ENCODE measurements around the gene TTC39C.

TTC39C gene

DNA sequence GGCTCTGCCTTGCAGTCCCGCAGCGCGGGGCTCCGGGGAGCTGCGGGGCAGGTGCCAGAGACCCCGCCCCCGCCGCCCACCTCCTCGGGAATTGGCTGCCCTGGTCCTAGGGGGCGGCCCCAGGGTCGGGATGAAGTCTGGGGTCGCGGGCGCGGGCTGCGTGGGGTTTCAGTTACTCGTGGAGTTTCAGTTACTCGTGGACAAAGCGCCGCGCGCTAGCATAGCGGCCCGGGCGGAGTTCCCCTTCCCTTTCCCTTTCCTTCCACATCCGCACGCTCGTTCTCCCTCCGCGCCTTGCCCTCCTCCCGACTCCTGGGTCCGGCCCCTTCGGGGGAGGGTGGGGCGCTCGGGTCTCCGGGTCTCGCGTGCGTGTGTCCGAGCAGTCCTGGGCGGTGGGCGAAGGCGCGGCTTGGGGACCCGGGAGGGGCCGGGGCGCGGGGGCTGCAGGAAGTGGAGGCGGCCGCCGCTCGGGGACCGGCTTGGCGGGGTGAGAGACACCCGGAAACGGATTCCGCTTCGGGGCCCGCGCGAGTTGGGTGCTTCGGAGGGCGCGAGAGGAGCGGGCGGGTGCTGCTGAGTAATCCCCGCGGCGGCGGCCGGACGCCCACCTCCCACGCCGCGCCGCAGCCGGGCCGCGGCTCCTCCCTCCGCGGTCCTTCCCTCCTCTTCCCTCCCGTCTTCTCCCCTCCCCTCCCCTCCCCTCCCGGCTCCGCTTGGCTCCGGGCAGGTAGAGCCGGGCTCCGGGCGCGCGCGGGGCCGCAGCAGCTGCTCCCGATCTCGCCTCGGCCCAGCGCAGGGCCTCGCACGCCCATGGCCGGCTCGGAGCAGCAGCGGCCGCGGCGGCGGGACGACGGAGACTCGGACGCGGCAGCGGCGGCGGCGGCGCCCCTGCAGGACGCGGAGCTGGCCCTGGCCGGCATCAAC, at the start of gene TTC39C:
TTC39C (plus strand) TSS at position 693 of the 924 bp plus-strand sequence; CDS start at position 811, 118 bp downstream.
- DNase-seq (ENCODE audit: low spot score): no peak

GRCh38 chr18:23966909-23967308, 47.6 kb upstream of the TTC39C start:
- DNase-seq (ENCODE audit: low spot score): no peak

DNA sequence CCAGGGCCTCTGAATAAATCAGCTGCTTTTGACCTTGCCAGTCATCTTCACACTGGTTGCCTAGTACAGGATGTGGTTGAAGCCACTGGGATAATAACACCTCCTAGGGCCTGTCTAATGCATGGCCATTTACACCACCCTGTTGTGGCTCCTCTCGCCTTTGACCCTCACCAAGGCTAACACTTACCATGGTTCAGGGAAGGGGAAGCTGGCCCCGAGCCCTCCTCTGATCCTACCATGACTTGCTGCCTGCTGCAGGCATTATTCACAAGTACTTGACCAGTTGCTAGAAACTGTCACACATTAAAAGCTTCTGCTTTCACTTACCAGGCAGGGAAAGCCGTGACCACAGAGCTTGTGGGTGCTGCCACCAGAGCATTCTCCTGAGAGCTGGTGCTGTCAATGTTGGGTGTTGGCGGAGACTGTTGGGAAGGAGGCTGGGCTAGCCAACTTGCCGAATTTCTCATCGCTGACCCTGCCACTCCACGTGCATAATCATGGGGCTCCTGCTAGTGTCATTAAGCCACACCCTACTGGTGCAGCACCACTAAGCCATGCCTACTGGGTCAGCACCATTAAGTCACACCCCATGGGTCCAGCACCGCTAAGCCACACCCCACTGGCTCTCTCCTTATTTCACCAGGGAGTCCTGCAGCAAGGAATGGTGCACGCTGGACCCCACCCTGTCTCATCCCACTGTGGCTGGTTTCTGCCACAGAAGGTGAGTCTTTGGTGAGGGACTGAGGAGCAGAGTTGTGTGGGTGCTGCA, 47.0 kb upstream of the TTC39C start:
- no peak for DNase-seq (ENCODE audit: low spot score)

DNA sequence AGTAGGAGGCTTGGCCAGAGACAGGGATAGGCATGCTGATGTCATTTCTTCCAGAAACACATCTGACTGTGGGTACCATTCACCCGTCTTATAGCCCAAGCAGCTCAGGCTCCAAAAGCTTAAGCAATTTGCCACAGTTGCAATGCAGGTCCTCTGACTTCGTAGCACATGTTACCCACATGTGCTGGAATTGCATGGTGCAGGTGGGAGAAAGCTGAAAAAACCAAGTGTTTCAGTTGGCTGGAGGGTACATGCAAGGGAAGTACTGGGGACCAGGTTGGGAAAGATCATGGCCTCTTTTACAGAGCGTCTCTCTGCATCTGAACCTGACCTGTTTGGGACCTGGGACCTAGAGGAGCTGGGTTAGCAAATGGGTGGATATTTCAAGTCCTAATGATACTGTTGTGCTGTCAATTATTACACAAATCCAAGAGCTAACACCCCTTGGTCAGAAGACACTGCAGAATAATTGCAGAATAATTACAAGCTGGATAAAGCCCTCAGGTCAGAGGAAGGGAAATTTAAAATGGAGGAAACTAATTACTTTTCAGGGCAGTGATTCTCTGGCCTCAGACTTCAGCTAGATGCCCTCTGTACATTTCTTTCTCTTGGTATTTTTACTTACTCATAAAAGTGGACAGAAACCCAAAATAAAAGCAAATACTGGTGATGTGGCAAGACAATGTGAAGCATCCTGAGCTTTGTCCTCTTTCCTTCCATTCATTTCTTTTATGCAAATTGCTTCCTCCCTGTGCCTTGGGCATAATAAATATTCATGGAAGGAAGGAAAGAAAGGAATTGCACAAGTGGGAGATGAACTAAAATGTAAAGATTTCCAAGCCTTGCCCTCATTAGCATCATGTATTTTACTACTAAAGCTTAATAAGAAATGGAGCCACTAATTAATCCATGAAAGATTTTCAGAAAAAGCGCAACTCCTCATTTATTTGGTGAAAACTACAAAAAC, 45.6 kb upstream of the TTC39C start:
- no peak for DNase-seq (ENCODE audit: low spot score)

GRCh38 chr18:23969664-23970063, 44.9 kb upstream of the TTC39C start:
- no peak for DNase-seq (ENCODE audit: low spot score)

- DNase-seq (ENCODE audit: low spot score): no peak
Observed at GRCh38 chr18:23970161-23971096, 44.1 kb upstream of the TTC39C start.

- DNase-seq (ENCODE audit: low spot score): no peak
Observed at GRCh38 chr18:23971097-23971440, 43.5 kb upstream of the TTC39C start.

DNA sequence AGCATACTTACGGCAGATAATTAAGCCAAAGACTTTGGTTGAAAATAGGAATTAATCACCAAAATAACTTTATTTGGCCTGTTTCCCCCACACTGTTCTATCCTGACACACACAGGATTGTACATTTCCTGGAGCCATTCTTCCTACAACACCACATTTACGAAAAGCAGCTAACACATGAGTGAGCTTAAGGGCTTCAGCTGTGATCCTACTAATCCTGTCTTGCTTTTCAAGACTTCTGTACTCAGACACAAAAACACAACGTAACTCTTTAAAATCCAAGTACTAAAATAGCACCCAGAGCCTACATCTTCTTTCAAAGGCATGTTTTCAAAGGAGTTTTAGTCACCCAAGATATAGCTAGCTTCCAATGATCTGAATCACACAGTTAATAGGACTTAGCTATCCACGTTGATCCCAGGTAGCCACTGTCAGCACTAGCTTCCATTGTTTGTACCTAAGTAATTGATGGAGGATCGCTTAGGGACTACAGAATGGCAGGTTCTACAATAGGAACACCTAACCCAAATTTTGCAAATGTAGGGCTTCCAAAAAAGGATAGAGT, 42.8 kb upstream of the TTC39C start:
- DNase-seq (ENCODE audit: low spot score): no peak

- no peak for DNase-seq (ENCODE audit: low spot score)
Observed at GRCh38 chr18:23972453-23972852, 42.1 kb upstream of the TTC39C start.

DNA sequence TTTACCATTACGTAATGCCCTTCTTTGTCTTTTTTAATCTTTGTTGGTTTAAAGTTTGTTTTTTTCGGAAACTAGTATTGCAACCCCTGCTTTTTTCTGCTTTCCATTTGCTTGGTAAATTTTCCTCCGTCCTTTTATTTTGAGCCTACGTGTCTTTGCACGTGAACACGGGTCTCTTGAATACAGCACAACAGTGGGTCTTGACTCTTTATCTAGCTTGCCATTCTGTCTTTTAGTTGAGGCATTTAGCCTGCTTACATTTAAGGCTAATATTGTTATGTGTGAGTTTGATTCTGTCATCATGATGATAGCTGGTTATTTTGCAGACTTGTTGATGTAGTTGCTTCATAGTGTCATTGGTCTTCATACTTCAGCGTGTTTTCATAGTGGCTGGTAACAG, 37.5 kb upstream of the TTC39C start:
- no peak for DNase-seq (ENCODE audit: low spot score)

GRCh38 chr18:23977719-23978483, 36.7 kb upstream of the TTC39C start:
- DNase-seq (ENCODE audit: low spot score): no peak

DNA sequence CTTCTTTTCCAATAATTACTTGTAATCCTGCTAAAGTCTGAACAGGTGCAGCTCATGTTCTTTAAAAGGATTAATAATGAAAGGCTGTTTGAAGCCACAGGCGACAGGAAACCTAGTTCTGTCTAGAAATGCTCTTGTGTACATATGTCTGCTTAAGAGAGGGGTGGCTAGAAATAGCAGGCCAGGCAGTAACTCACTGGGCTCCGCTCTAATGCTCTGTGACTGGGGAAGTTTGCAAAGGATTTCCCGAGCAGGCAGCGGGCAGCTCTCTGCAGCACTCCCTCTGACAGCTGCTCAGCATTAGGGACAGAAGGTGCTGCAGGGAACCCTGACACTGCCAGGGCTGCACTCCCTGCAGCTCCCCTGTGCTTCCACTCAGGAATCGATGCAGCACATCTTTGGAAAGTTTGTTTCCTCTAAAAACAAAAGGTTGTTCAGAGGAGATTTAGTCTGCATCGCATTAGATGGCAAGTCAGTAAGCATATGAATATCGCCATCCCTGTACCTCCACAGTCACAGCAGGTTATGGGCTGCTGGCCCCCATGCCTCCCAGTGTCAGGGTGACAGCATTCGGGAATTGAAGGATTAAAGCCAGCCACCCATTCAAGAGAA, 33.1 kb upstream of the TTC39C start:
- DNase-seq (ENCODE audit: low spot score): no peak

DNA sequence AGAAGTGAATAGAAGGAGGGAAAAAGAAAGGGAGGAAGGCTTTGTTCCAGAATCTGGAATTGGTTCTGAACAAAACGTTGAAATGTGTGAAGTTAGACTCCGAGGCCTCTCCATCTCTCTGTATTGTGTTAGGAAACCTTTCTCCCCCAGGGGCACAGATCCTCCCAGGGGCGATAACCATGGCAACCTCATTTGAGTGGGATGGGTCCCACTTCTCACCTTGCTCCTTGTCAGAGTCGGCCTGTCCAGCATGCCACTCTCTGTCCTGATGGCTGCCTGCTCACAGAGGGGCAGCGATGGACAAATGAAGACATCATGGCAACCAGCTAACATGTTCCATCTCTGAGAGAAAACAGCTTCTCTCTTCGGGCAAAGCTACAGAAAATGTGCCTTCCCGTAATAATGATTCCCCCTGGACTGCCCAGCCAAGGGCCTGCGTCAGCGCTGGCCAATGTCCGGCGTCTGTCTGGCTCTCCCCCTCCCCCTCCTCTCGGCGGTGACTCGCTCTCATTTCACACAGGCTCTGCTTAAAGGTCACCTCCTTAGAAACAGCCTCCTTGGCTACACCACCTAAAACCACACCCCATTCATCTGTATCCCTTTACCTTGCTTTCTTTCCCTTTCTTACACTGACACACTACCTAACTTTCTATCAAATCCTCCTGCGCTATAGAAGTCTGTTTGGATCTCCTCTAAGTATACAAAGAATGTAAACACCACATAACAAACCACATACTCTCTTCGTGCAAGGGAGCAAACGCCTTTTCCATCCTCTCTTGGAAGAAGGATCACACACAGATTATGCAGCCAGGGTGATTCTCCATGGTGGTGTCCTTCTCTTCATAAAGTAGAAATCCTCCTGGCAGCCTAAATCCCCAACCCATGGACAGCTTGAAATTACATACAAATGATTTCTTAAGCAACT, 32.1 kb upstream of the TTC39C start:
- DNase-seq (ENCODE audit: low spot score): no peak

DNA sequence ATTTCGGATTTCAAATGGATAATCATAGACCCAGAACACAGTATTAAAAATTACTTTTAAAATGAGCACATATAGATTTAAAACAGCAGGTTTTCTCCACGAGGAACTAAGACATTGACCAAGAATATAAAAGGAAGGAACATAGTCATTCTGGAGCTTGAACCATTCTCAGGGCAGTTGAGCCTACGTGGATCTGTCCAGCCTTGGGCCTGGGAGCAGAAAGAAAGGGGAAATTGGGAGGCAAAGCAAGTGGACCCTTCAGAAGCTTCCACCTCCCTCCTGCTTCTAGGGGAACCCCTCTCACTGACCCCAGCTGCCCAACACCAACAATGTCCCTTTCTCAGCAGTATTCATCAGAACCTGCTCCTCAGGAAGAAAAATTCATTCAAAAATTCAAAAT, 31.4 kb upstream of the TTC39C start:
- no peak for DNase-seq (ENCODE audit: low spot score)

DNA sequence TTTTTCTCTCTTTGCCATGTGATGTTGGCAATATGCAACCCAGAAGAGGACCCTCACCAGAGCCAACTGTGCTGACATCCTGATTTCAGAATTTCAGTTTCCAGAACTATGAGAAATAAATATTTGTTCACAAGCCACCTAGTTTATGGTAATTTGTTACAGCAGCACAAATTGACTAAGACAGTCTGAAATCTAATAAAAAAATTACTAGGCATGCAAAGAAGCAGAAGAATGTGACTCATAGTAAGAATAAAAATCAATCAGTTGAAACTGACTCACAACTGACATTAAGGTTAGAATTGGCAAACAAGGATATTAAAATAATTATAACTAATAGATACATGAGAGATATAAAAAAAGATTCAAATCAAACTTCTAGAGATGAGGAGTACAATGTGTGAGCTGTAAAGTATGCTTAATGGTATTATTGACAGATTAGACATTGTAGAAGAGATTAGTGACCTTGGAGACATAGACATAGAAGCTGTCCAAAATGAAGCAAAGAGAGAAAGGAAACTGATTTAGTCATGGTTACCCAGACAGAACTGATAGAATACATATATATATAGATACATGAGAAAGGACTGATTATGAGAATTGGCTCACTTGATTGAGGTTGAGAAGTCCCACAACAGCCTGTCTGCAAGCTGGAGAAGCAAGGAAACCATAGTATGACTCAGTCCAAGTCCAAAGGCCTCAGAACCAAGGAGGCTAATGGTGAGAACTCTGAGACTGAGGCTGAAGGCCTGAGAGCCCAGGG, 27.8 kb upstream of the TTC39C start:
- no peak for DNase-seq (ENCODE audit: low spot score)

DNA sequence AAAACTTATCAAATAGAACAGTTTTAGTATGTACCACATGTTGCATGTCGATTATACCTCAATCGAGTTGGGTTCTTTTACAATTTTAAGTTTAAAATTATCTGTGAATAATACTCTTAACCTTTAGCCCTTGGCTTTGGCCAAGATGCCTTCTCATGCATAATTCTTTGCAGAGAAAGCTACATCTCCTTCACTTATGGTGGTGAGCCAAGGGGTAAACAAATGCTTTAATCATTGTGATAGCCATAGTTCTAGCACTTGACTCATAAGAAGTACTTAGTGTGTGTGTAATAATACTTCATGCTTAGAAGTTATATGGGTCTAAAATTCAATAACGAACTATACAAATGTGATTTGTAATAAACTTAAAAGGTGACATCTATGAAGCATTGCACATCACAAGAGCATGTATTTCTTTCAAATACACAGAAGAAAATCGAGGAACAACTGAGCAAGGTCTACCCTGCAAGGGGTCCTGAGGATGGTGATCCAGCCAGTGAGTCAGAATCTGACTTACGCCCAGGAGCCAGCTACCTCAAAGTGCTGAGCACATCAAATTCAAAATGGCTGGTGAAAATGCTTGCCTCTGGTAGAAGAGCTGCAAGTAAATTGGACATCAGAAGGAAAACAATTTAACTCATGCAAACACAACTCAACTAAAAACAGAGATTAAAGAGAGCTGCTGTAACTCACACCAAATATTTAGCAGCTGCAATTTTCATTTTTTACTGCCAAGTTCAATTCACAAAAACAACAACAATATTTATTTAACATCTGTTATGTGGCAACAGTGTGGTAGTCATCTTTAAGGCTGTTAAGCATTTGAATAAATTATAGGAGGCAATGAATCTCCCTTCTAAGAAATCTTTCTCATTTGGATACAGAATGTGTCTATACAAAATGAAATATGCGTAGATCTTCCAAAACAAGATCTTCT, 23.8 kb upstream of the TTC39C start:
- no peak for DNase-seq (ENCODE audit: low spot score)
